ENCODE results near the gene ZNF672.
"Not testable (repeated sequence)": the region's sequence is repeated elsewhere in the genome, so short reads cannot be mapped to it uniquely, and the experiment has no call there.

DNA sequence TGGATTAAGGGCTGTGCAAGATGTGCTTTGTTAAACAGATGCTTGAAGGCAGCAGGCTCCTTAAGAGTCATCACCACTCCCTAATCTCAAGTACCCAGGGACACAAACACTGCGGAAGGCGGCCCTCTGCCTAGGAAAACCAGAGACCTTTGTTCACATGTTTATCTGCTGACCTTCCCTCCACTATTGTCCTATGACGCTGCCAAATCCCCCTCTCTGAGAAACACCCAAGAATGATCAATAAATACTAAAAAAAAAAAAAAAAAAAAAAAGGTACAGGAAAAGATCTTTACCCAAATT lies 7.4 kb upstream of the ZNF672 start:
- not testable (repeated sequence) for TF ChIP-seq CTCF (IDR thresholded peaks at IDR 0.05; ENCODE audit: low read depth, low read length)
- TF ChIP-seq, protein P1, sequence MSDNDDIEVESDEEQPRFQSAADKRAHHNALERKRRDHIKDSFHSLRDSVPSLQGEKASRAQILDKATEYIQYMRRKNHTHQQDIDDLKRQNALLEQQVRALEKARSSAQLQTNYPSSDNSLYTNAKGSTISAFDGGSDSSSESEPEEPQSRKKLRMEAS (IDR thresholded peaks at IDR 0.05; ENCODE audit: low read depth, low read length) = not testable (repeated sequence)
